ENCODE measurements around the gene CDK16. TPM values are rescaled to one million over a fixed set of nuclear protein-coding genes. Genes with fewer than 3 reads are reported as not detected.

CDK16 gene
- total RNA-seq, 1 experiment from 2014 or later = 168 TPM

DNA sequence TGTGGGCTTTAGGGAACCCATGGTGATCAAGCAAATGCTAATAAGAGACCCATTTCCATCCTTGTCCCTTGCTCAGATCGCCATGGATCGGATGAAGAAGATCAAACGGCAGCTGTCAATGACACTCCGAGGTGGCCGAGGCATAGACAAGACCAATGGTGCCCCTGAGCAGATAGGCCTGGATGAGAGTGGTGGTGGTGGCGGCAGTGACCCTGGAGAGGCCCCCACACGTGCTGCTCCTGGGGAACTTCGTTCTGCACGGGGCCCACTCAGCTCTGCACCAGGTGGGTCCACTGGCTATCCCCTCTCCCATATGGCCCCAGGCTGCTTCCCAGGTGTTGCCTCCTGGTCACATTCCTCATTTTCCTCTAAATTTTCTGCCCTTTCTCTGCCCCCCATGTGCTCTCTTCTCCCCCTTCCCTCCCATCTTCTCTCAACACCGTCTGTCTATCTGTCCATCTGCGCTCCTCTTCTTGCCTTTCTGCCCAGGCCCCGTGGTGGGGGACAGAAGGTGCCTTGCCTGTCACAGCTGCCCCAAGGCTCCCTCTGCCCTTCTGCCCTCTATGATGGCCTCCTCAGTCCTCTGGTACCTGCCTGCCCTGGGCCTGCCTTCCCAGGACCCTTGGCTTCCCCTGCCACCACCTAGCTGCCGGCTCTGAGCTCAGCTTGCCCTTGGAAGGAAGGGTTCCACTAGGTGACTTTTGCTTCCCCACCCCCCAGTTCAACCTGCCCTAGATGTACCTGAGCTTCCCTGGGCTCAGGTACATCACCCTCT is 5.2 kb downstream of the CDK16 start:
- no peaks in the 10 kb centered on the region for H3K27me3 ChIP-seq (replicated peaks; ENCODE audit: insufficient read depth, low read depth, low read length, poor library complexity)
- H3K4me3 ChIP-seq (ENCODE audit: low read depth, low read length, poor library complexity, severe bottlenecking) = no peak overlapping the region
- ChIA-PET CTCF (no interaction called here), POLR2A (ENCODE audit: low non-redundant PET) (no interaction called here)
- H3K9me3 ChIP-seq (ENCODE audit: low read depth, low read length, poor library complexity, severe bottlenecking) = no peaks in the 10 kb centered on the region
- no peak for TF ChIP-seq EZH2 (IDR thresholded peaks at IDR 0.05; ENCODE audit: borderline replicate concordance, low read depth, low read length, poor library complexity, severe bottlenecking)
- TF ChIP-seq, protein P1, sequence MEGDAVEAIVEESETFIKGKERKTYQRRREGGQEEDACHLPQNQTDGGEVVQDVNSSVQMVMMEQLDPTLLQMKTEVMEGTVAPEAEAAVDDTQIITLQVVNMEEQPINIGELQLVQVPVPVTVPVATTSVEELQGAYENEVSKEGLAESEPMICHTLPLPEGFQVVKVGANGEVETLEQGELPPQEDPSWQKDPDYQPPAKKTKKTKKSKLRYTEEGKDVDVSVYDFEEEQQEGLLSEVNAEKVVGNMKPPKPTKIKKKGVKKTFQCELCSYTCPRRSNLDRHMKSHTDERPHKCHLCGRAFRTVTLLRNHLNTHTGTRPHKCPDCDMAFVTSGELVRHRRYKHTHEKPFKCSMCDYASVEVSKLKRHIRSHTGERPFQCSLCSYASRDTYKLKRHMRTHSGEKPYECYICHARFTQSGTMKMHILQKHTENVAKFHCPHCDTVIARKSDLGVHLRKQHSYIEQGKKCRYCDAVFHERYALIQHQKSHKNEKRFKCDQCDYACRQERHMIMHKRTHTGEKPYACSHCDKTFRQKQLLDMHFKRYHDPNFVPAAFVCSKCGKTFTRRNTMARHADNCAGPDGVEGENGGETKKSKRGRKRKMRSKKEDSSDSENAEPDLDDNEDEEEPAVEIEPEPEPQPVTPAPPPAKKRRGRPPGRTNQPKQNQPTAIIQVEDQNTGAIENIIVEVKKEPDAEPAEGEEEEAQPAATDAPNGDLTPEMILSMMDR (conservative IDR thresholded peaks at IDR 0.05; ENCODE audit: low read depth, low read length) = no peak
- intact Hi-C loops (cut with micrococcal nuclease; ENCODE audit: unreplicated experiment) = no loop called here
- H3K4me1 ChIP-seq (ENCODE audit: insufficient read depth, low read length, poor library complexity, severe bottlenecking) = peaks cover 6% of the 10 kb centered on the region
- no peak overlapping the region for H3K27ac ChIP-seq (ENCODE audit: low read depth, low read length, poor library complexity, severe bottlenecking)
- BruUV-seq (replicated peaks) = no TSS peak
- peaks cover 60% of the 10 kb centered on the region for H3K36me3 ChIP-seq (ENCODE audit: insufficient read depth, low read length, poor library complexity, severe bottlenecking)
- DNase-seq (ENCODE audit: low spot score) = no peak

DNA sequence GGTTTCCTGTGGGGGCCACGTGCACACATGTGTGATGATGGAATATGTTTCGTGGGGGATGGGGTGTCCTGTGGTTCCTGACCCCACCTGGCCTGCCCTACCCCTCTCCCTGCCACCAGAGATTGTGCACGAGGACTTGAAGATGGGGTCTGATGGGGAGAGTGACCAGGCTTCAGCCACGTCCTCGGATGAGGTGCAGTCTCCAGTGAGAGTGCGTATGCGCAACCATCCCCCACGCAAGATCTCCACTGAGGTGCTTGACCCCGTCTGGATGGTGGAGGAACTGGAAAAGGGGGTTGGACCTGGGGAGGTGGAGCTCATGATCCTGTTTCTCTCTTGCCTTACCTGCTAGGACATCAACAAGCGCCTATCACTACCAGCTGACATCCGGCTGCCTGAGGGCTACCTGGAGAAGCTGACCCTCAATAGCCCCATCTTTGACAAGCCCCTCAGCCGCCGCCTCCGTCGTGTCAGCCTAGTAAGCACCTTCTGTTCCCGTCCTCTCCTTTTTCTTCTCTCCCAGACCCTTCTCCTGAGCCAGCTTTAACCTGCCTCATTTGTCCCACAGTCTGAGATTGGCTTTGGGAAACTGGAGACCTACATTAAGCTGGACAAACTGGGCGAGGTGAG is 5.9 kb downstream of the CDK16 start:
- TF ChIP-seq, protein P1 (conservative IDR thresholded peaks at IDR 0.05; ENCODE audit: low read depth, low read length) = no peak
- no peak for TF ChIP-seq EZH2 (IDR thresholded peaks at IDR 0.05; ENCODE audit: borderline replicate concordance, low read depth, low read length, poor library complexity, severe bottlenecking)
- H3K9me3 ChIP-seq (ENCODE audit: low read depth, low read length, poor library complexity, severe bottlenecking) = no peaks in the 10 kb centered on the region
- peaks cover 6% of the 10 kb centered on the region for H3K4me1 ChIP-seq (ENCODE audit: insufficient read depth, low read length, poor library complexity, severe bottlenecking)
- ChIA-PET CTCF (no interaction called here), POLR2A (ENCODE audit: low non-redundant PET) (no interaction called here)
- no TSS peak for BruUV-seq (replicated peaks)
- DNase-seq (ENCODE audit: low spot score) = no peak
- H3K27ac ChIP-seq (ENCODE audit: low read depth, low read length, poor library complexity, severe bottlenecking) = no peak overlapping the region
- intact Hi-C loops (cut with micrococcal nuclease; ENCODE audit: unreplicated experiment) = no loop called here
- peaks cover 67% of the 10 kb centered on the region for H3K36me3 ChIP-seq (ENCODE audit: insufficient read depth, low read length, poor library complexity, severe bottlenecking)
- no peak overlapping the region for H3K4me3 ChIP-seq (ENCODE audit: low read depth, low read length, poor library complexity, severe bottlenecking)
- H3K27me3 ChIP-seq (replicated peaks; ENCODE audit: insufficient read depth, low read depth, low read length, poor library complexity) = no peaks in the 10 kb centered on the region

DNA sequence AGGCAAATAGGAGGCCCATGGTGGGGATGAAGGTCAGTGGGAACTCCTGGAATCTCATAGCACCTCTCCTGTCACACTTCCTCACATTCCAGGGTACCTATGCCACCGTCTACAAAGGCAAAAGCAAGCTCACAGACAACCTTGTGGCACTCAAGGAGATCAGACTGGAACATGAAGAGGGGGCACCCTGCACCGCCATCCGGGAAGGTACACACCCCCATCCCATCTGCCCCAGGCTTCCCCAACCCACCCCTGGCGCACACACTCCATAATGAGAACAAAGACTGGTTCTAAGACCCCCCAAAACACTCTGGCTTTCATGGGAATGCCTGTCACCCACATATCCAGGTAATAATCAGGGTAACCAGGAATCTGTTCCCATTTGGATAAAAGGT is 6.4 kb downstream of the CDK16 start:
- POLR2A ChIA-PET (ENCODE audit: low non-redundant PET) = no interaction called here

More for the DNA sequence above, 6.4 kb downstream of the CDK16 start:
- H3K27ac ChIP-seq (ENCODE audit: low read depth, low read length, poor library complexity, severe bottlenecking) = no peak overlapping the region
- CTCF ChIA-PET = no interaction called here
- intact Hi-C loops (cut with micrococcal nuclease; ENCODE audit: unreplicated experiment) = no loop called here
- no peak overlapping the region for H3K4me3 ChIP-seq (ENCODE audit: low read depth, low read length, poor library complexity, severe bottlenecking)
- BruUV-seq (replicated peaks) = no TSS peak
- TF ChIP-seq, protein P1 (conservative IDR thresholded peaks at IDR 0.05; ENCODE audit: low read depth, low read length) = no peak
- TF ChIP-seq EZH2 (IDR thresholded peaks at IDR 0.05; ENCODE audit: borderline replicate concordance, low read depth, low read length, poor library complexity, severe bottlenecking) = no peak
- no peak for DNase-seq (ENCODE audit: low spot score)
- peaks cover 67% of the 10 kb centered on the region for H3K36me3 ChIP-seq (ENCODE audit: insufficient read depth, low read length, poor library complexity, severe bottlenecking)
- H3K27me3 ChIP-seq (replicated peaks; ENCODE audit: insufficient read depth, low read depth, low read length, poor library complexity) = no peaks in the 10 kb centered on the region
- no peaks in the 10 kb centered on the region for H3K9me3 ChIP-seq (ENCODE audit: low read depth, low read length, poor library complexity, severe bottlenecking)
- peaks cover 6% of the 10 kb centered on the region for H3K4me1 ChIP-seq (ENCODE audit: insufficient read depth, low read length, poor library complexity, severe bottlenecking)
